ENCODE results near the gene CLTB.

DNA sequence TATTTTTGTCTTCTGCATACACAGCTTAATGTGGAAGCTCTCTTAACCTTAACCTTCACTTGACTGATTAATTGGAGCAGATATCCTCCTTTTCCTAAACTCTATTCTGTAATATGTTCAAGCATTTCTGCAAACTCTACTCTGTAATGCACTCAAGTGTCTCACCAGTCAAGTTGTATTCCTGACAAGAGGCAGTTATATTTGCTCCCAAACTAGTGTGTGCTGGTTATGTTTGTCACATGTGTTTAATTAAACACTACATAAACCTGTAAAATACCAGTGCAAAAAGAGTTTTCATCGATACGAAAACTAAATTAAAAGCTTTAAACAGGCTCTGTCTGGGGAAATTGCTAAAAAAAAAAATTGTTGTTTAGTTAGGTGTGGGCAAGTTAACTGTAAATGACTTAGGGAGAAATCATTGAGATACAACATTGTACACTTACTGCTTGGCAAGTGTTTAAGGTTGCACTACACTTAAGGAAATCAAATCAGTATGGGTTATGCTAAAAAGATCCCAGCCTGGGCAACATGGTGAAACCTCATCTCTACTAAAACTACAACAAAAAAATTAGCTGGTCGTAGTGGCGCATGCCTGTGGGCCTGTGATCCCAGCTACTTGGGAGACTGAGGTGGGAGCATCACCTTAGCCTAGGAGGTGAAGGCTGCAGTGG is 38.5 kb upstream of the CLTB start:
- TF ChIP-seq, protein P1, sequence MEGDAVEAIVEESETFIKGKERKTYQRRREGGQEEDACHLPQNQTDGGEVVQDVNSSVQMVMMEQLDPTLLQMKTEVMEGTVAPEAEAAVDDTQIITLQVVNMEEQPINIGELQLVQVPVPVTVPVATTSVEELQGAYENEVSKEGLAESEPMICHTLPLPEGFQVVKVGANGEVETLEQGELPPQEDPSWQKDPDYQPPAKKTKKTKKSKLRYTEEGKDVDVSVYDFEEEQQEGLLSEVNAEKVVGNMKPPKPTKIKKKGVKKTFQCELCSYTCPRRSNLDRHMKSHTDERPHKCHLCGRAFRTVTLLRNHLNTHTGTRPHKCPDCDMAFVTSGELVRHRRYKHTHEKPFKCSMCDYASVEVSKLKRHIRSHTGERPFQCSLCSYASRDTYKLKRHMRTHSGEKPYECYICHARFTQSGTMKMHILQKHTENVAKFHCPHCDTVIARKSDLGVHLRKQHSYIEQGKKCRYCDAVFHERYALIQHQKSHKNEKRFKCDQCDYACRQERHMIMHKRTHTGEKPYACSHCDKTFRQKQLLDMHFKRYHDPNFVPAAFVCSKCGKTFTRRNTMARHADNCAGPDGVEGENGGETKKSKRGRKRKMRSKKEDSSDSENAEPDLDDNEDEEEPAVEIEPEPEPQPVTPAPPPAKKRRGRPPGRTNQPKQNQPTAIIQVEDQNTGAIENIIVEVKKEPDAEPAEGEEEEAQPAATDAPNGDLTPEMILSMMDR (IDR thresholded peaks at IDR 0.05) = no peak
- no peak for TF ChIP-seq POLR2A (IDR thresholded peaks at IDR 0.05)
